GM08714 (cell line): Measurements from ENCODE around the gene NSFL1C.
A peak's percentile ranks its signal among the peaks of the same experiment; 100 is the strongest.

ENCODE experiments used
- H3K4me3 ChIP-seq: fragments of 200-500 bp; sonication (Bioruptor generic); 2 replicates; pipeline ENCODE4 v1.5.1; 2014; ENCODE audit warnings: mild to moderate bottlenecking, low read length, inconsistent platforms
- ZNF274 ChIP-seq: IDR thresholded peaks from 2 replicates; pipeline ENCODE4 v1.6.1; 2012; ENCODE audit warnings: mild to moderate bottlenecking, low read depth, low read length

The NSFL1C gene

DNA sequence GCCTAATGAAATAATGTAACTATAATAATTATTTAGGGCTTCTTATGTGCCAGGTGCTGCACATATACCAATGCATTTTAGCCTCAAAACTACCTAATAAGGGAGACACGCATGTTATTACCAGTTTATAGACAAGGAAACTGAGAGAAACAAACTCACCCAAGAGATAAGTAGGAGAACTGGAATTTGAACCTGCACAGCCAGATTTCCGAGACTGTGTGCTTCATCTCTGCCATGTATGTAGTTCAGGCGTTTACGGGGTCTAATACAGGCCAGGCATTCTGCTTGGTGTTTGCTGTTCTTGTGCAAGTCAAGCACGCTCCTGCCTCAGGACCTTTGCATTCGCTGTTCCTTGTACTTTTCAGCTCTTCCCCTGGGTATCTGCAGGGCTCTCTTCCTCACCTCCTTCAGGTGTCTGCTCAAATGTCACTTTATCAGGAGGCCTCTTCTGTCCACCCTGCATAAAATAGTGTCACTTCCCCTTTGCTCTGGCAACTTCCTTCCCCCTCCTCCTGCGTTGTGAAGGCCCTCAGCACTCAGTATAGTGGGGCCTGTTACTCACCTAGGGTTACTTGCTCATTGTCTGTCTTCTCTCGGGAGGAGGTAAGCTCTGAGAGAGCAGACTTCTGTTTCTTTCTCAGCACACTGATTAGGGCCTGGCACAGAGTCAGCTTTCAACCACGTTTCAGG is 6.1 kb upstream of the NSFL1C start:
- H3K4me3 ChIP-seq = no peak overlapping the region
- no peak for TF ChIP-seq ZNF274

DNA sequence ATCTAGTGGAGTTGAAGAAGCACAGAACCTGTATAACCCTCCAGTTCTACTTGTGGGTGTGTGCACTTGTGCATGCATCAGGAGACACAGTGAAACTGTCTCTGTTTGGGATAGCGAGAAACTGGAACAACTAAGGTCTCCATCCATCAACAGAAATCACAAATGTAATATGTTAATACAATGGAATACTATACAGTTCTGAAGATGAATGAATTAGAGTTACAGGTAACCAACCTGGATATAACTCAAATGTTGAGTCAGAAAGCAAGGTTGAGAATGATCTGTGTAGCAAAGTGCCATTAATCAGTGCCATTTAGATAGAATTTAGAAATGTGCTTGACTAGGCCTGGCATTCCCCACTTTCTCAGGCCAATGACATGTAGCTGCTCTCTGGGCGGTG is 4.6 kb upstream of the NSFL1C start:
- no peak for TF ChIP-seq ZNF274
- H3K4me3 ChIP-seq = no peak overlapping the region

- no peak overlapping the region for H3K4me3 ChIP-seq
- TF ChIP-seq ZNF274 = no peak
Observed at GRCh38 chr20:1469925-1470571, 3.4 kb upstream of the NSFL1C start.

- no peak for TF ChIP-seq ZNF274
- H3K4me3 ChIP-seq = no peak overlapping the region
Observed at GRCh38 chr20:1469306-1469905, 2.8 kb upstream of the NSFL1C start.

GRCh38 chr20:1468117-1468624 is 1.5 kb upstream of the NSFL1C start:
- no peak overlapping the region for H3K4me3 ChIP-seq
- no peak for TF ChIP-seq ZNF274

DNA sequence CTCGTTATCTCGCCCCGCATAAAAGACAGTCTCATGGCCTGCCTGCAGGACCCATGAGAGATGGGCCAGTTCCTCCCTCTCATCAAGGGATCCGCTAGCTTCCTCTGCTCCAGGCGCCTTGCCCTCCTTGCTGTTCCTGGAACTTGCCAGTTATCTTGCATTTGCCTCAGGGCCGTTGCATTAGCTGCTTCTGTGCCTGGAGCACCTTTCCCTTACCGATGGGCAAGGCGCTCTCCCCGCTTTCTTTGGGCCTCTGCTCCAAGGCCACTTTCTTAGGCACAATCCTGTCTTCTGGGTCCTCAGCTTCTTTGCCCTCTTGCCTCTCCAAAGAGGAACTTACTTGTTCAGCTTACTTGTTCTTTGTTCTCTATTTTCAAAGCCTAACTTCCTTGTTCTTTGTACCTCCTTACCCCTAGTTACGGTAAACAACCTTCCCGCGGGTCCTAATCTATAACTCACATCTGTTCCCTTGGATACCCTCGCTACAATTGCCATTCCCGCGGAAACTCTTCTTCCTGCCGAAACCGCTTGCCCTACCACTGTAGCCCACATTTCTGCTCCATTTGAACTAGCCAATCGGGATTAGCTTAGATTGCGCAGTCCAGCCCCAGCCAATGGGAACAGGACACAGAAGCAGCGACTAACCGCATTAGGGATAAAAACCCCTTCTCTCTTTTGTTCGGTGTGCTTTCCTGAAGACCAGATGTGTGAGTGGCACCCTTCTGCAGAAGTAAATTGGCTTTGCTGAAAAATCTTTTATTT is 887 bp upstream of the NSFL1C start:
- TF ChIP-seq ZNF274 = no peak
- H3K4me3 ChIP-seq = peak overlapping the region; percentile 15; the same call in 1 of the 2 replicates

DNA sequence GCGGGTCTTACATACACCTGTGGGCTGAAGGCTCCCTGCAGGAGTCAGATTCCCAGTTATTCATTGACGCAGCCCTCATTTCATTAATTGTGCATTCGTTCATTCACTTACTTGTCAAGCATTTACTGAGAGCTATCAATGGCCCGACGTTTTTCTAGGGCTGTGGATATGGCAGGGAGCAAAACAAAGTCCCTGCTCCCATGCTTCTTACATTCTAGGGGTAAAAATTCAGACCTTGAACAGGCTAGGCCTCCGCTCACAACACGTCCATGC is 369 bp upstream of the NSFL1C start:
- TF ChIP-seq ZNF274 = no peak

DNA sequence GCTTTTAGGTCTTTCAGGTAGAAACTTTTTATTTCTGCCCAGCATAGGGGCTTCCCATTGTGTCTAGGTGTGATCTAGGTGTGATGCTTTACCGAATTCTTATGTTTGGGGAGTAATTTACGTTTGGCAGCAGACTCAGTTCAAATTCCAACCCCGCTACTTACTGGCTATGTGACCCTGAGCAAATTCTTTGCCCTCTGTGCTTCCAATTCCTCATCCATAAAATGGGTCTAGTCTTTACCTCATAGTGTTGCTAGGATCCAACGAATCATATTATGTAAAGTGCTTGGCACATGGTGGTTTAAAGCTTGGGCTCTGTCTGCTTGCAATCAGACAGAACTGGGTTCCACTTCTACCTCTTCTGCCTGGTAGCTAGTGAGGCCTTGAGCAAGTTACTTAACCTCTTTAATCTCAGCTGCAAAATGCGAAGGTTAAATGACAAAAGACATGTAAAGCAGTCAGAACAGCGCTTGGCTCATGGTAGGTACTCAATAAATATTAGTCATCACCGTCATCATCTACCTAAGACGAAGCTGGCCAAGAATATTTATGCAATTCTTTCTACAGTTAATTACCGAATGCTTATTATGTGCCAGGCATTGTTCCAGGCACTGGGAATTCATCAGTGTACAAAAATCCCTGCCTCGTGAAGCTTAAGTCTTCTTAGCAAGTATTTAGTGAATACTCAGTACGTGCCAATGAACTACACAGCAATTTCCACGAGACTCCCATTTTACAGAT is 1.0 kb downstream of the NSFL1C start:
- H3K4me3 ChIP-seq = peak overlapping the region; percentile 78
- no peak for TF ChIP-seq ZNF274

More for the DNA sequence above, 369 bp upstream of the NSFL1C start:
- peak overlapping the region; percentile 15; the same call in 1 of the 2 replicates for H3K4me3 ChIP-seq

DNA sequence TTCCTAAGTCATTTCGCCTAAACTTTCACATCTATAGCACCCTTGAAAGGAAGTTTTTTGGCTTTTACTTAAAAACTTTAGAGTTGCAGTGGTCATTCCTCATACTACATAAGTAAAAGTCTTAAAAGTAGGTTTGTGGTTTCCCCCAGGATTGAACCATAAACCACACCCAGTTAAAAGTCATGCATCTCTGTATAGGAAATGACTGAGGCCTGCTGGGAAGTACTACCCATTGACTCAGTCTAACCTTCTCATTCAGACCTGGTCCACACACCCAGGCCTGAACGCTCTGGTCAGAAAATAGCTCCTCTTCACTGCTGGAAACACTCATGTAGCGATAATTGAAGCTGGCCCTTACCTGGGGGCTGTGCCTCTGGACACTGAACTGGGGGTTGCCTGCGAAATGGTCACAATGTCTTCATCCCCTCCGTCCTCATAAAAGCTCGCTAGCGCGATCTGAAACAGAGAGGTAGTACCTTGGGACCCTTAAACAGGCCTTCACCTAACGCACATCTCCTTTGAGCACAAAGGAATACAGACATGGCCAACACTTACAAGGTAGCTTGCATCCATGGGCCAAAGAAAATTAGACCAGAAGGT is 2.6 kb downstream of the NSFL1C start:
- no peak for TF ChIP-seq ZNF274
- no peak overlapping the region for H3K4me3 ChIP-seq

GRCh38 chr20:1462834-1463233 is 3.8 kb downstream of the NSFL1C start:
- no peak for TF ChIP-seq ZNF274
- no peak overlapping the region for H3K4me3 ChIP-seq

GRCh38 chr20:1462001-1462400 is 4.6 kb downstream of the NSFL1C start:
- no peak overlapping the region for H3K4me3 ChIP-seq
- no peak for TF ChIP-seq ZNF274

- no peak overlapping the region for H3K4me3 ChIP-seq
- no peak for TF ChIP-seq ZNF274
Observed at GRCh38 chr20:1460275-1460674, 6.4 kb downstream of the NSFL1C start.

DNA sequence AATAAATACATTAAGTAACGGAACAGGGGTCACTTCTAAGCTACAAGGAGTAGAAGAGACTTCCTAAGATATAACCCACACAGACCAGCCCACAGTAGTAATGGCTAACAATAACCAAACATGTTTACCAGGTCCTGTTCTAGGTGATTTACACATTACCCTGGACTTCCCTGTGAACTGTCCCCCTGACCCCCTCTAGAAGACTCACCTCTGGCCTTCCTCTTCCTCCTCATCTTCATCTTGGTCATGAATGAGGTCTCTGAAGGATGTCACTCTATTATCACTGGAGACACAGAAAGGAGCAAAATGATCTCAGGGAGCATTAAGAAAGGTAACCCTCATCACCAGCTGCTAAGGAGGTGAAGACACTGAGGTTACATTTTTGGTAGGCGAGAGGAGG is 8.7 kb downstream of the NSFL1C start:
- H3K4me3 ChIP-seq = no peak overlapping the region
- TF ChIP-seq ZNF274 = no peak
